GM10248 (cell line): ENCODE data around the gene PRSS33.

ENCODE experiments used
- CTCF ChIA-PET: fragments of 300-600 bp; sonication (Branson Sonifier 250); formaldehyde crosslinking; extraction: SDS; loops from one replicate; lab custom pipeline; 2021; ENCODE audit warnings: antibody characterized with exemption; lab: Yijun Ruan, JAX
- POLR2A ChIA-PET: fragments of 350-650 bp; sonication (Branson Sonifier 250); formaldehyde crosslinking; extraction: SDS; loops from one replicate; lab custom pipeline; 2020; ENCODE audit warnings: antibody characterized with exemption; lab: Yijun Ruan, JAX
- DNase-seq: peaks from one replicate; pipeline ENCODE4 v3.0.0; 2012; ENCODE audit errors: extremely low spot score
- CTCF ChIP-seq: IDR thresholded peaks from 2 replicates; pipeline ENCODE4 v1.5.1; 2012; ENCODE audit warnings: mild to moderate bottlenecking, low read depth; ENCODE audit errors: extremely low read depth, missing control alignments, control extremely low read depth

Gene PRSS33, protein sequence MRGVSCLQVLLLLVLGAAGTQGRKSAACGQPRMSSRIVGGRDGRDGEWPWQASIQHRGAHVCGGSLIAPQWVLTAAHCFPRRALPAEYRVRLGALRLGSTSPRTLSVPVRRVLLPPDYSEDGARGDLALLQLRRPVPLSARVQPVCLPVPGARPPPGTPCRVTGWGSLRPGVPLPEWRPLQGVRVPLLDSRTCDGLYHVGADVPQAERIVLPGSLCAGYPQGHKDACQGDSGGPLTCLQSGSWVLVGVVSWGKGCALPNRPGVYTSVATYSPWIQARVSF

DNA sequence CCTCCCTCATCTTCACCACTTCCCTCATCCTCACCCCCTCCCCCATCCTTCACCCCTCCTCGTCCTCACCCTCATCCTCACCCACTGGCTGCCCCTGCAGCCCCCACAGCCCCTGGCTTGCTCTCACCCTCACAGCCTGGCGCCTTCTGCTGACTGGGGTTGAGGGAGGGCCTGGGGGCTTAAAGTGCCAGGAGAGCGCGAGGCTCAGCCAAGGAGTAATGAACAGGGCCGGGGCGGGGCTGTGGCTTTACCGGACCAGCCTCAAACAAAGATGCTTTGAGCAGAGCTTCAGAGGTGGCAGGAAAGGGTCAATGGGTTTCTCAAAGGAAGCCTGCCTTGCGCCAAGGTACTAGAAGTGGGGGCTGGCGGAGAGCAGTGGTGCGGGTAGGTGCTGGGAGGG, at the start of gene PRSS33:
Gene PRSS33, minus strand, starts transcription at position 155 of the 400 bp plus-strand sequence. CDS start 1,013 bp downstream, outside the sequence.
- CTCF ChIA-PET = no interaction called here
- no peak for DNase-seq
- TF ChIP-seq CTCF = no peak
- POLR2A ChIA-PET = no interaction called here

GRCh38 chr16:2836646-2837508, 49.5 kb upstream of the PRSS33 start:
- DNase-seq = no peak
- ChIA-PET POLR2A (no interaction called here), CTCF (no interaction called here)
- TF ChIP-seq CTCF = no peak

- no peak for DNase-seq
- ChIA-PET POLR2A (no interaction called here), CTCF (no interaction called here)
- no peak for TF ChIP-seq CTCF
Measured at GRCh38 chr16:2835638-2836493, 48.5 kb upstream of the PRSS33 start.

DNA sequence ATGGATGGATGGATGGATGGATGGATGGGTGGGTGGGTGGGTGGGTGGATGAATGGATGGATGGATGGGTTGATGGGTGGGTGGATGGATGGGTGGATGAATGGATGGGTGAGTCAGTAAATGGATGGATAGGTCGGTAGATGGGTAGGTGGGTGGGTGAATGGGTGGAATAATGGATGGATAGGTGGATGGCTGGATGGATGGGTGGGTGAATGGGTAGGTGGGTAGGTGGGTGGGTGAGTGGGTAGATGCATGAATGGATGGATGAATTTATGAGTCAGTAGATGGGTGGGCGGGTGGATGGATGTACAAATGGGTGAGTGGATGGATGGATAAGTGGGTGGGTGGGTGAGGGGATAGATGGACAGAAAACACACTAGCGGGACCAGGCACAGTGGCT, 47.6 kb upstream of the PRSS33 start:
- TF ChIP-seq CTCF = no peak
- POLR2A ChIA-PET = no interaction called here

GRCh38 chr16:2833776-2834175, 46.4 kb upstream of the PRSS33 start:
- no peak for TF ChIP-seq CTCF
- DNase-seq = no peak
- ChIA-PET CTCF (no interaction called here), POLR2A (no interaction called here)

More for the DNA sequence above, 47.6 kb upstream of the PRSS33 start:
- CTCF ChIA-PET = no interaction called here
- no peak for DNase-seq

DNA sequence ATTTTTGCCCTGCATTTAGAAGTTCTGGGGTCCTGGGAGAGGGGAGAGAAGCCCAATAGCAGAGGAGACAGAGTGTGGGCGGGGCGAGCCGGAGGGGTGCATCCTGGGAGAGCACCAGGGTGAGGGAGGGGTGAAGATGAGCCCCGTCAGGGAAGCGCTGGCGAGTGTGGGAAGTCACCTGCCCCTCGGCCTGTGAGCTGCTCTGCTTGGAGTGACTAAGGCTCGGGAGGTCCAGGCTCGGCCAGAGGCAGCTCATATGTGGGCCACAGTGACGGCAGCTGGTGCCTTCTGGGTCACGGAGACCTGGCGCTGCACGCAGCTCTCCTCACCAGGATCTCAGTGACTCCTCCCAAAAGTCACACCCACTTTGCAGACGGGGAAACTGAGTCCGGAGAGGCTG, 43.8 kb upstream of the PRSS33 start:
- ChIA-PET POLR2A (no interaction called here), CTCF (interaction anchor here (1.0 to 1.3 kb wide), 3 partner anchors 9 to 96 kb away, joined by 3 to 5 read pairs (median 3); no protein-coding TSS in a partner anchor)
- TF ChIP-seq CTCF = no peak
- DNase-seq = no peak
